ENCODE measurements around the gene ZMYM4.

The ZMYM4 gene

GRCh38 chr1:35431173-35431599 is 162.7 kb downstream of the ZMYM4 start:
- DNase-seq (ENCODE audit: insufficient read length) (no peak), FAIRE-seq (no peak)
- TF ChIP-seq POLR2AphosphoS5 (IDR thresholded peaks at IDR 0.05; ENCODE audit: low read depth, low read length) (no peak), POLR2A (IDR thresholded peaks at IDR 0.05; ENCODE audit: low read depth, low read length) (no peak), TAF1 (IDR thresholded peaks at IDR 0.05; ENCODE audit: borderline replicate concordance, low read depth, low read length) (no peak)

GRCh38 chr1:35432231-35432630 is 163.7 kb downstream of the ZMYM4 start:
- TF ChIP-seq POLR2AphosphoS5 (IDR thresholded peaks at IDR 0.05; ENCODE audit: low read depth, low read length) (no peak), TAF1 (IDR thresholded peaks at IDR 0.05; ENCODE audit: borderline replicate concordance, low read depth, low read length) (no peak), POLR2A (IDR thresholded peaks at IDR 0.05; ENCODE audit: low read depth, low read length) (no peak)
- FAIRE-seq: no peak
- no peak for DNase-seq (ENCODE audit: insufficient read length)

GRCh38 chr1:35433714-35434113 is 165.2 kb downstream of the ZMYM4 start:
- no peak for FAIRE-seq
- DNase-seq (ENCODE audit: insufficient read length): no peak
- TF ChIP-seq POLR2AphosphoS5 (IDR thresholded peaks at IDR 0.05; ENCODE audit: low read depth, low read length) (no peak), POLR2A (IDR thresholded peaks at IDR 0.05; ENCODE audit: low read depth, low read length) (no peak), TAF1 (IDR thresholded peaks at IDR 0.05; ENCODE audit: borderline replicate concordance, low read depth, low read length) (no peak)

- no peak for FAIRE-seq
- no peak for DNase-seq (ENCODE audit: insufficient read length)
- TF ChIP-seq POLR2A (IDR thresholded peaks at IDR 0.05; ENCODE audit: low read depth, low read length) (no peak), TAF1 (IDR thresholded peaks at IDR 0.05; ENCODE audit: borderline replicate concordance, low read depth, low read length) (no peak), POLR2AphosphoS5 (IDR thresholded peaks at IDR 0.05; ENCODE audit: low read depth, low read length) (no peak)
These were observed 166.2 kb downstream of the ZMYM4 start for GRCh38 chr1:35434703-35435102.

GRCh38 chr1:35436078-35436477 is 167.6 kb downstream of the ZMYM4 start:
- FAIRE-seq: no peak
- DNase-seq (ENCODE audit: insufficient read length): no peak
- no peak for TF ChIP-seq POLR2A (IDR thresholded peaks at IDR 0.05; ENCODE audit: low read depth, low read length)
- TF ChIP-seq TAF1 (IDR thresholded peaks at IDR 0.05; ENCODE audit: borderline replicate concordance, low read depth, low read length): no peak
- TF ChIP-seq POLR2AphosphoS5 (IDR thresholded peaks at IDR 0.05; ENCODE audit: low read depth, low read length): no peak

GRCh38 chr1:35437200-35437599 is 168.7 kb downstream of the ZMYM4 start:
- TF ChIP-seq TAF1 (IDR thresholded peaks at IDR 0.05; ENCODE audit: borderline replicate concordance, low read depth, low read length): no peak
- no peak for TF ChIP-seq POLR2A (IDR thresholded peaks at IDR 0.05; ENCODE audit: low read depth, low read length)
- no peak for TF ChIP-seq POLR2AphosphoS5 (IDR thresholded peaks at IDR 0.05; ENCODE audit: low read depth, low read length)
- no peak for DNase-seq (ENCODE audit: insufficient read length)
- FAIRE-seq: no peak

- no peak for TF ChIP-seq TAF1 (IDR thresholded peaks at IDR 0.05; ENCODE audit: borderline replicate concordance, low read depth, low read length)
- no peak for TF ChIP-seq POLR2A (IDR thresholded peaks at IDR 0.05; ENCODE audit: low read depth, low read length)
- no peak for TF ChIP-seq POLR2AphosphoS5 (IDR thresholded peaks at IDR 0.05; ENCODE audit: low read depth, low read length)
- FAIRE-seq (no peak), DNase-seq (ENCODE audit: insufficient read length) (no peak)
These were observed 171.1 kb downstream of the ZMYM4 start for GRCh38 chr1:35439626-35440025.

- no peak for TF ChIP-seq TAF1 (IDR thresholded peaks at IDR 0.05; ENCODE audit: borderline replicate concordance, low read depth, low read length)
- TF ChIP-seq POLR2A (IDR thresholded peaks at IDR 0.05; ENCODE audit: low read depth, low read length): no peak
- TF ChIP-seq POLR2AphosphoS5 (IDR thresholded peaks at IDR 0.05; ENCODE audit: low read depth, low read length): no peak
- DNase-seq (ENCODE audit: insufficient read length) (no peak), FAIRE-seq (no peak)
These were observed 173.5 kb downstream of the ZMYM4 start for GRCh38 chr1:35441926-35442579.

- no peak for FAIRE-seq
- TF ChIP-seq TAF1 (IDR thresholded peaks at IDR 0.05; ENCODE audit: borderline replicate concordance, low read depth, low read length) (no peak), POLR2AphosphoS5 (IDR thresholded peaks at IDR 0.05; ENCODE audit: low read depth, low read length) (no peak), POLR2A (IDR thresholded peaks at IDR 0.05; ENCODE audit: low read depth, low read length) (no peak)
- DNase-seq (ENCODE audit: insufficient read length): no peak
These were observed 174.2 kb downstream of the ZMYM4 start for GRCh38 chr1:35442734-35443133.

- TF ChIP-seq TAF1 (IDR thresholded peaks at IDR 0.05; ENCODE audit: borderline replicate concordance, low read depth, low read length) (no peak), POLR2AphosphoS5 (IDR thresholded peaks at IDR 0.05; ENCODE audit: low read depth, low read length) (no peak), POLR2A (IDR thresholded peaks at IDR 0.05; ENCODE audit: low read depth, low read length) (no peak)
- no peak for DNase-seq (ENCODE audit: insufficient read length)
- FAIRE-seq: no peak
These were observed 175.4 kb downstream of the ZMYM4 start for GRCh38 chr1:35443768-35444518.

- FAIRE-seq (no peak), DNase-seq (ENCODE audit: insufficient read length) (no peak)
- TF ChIP-seq TAF1 (IDR thresholded peaks at IDR 0.05; ENCODE audit: borderline replicate concordance, low read depth, low read length) (no peak), POLR2AphosphoS5 (IDR thresholded peaks at IDR 0.05; ENCODE audit: low read depth, low read length) (no peak), POLR2A (IDR thresholded peaks at IDR 0.05; ENCODE audit: low read depth, low read length) (no peak)
These were observed 175.9 kb downstream of the ZMYM4 start for GRCh38 chr1:35444519-35444774.

- no peak for TF ChIP-seq POLR2AphosphoS5 (IDR thresholded peaks at IDR 0.05; ENCODE audit: low read depth, low read length)
- no peak for TF ChIP-seq TAF1 (IDR thresholded peaks at IDR 0.05; ENCODE audit: borderline replicate concordance, low read depth, low read length)
- TF ChIP-seq POLR2A (IDR thresholded peaks at IDR 0.05; ENCODE audit: low read depth, low read length): no peak
These were observed 178.8 kb downstream of the ZMYM4 start for GRCh38 chr1:35447278-35447677.

More at GRCh38 chr1:35447278-35447677, 178.8 kb downstream of the ZMYM4 start:
- DNase-seq (ENCODE audit: insufficient read length) (no peak), FAIRE-seq (no peak)

Data from GM12892 (cell line).